HL-60/S4 (cell line): Measurements from ENCODE around the gene SMAD3.

Experiments used
- in situ Hi-C: fragments of 300-500 bp; cut with MboI; formaldehyde crosslinking; loops from 2 replicates; pipeline ENCODE4 v1.14.3; 2022; ENCODE audit warnings: low sequenced_read_pairs

SMAD3 gene

GRCh38 chr15:67156834-67157233 is 91.4 kb downstream of the SMAD3 start:
- in situ Hi-C loops, result no loop called here

- in situ Hi-C loops, result no loop called here
Measured at GRCh38 chr15:67157521-67158252, 92.3 kb downstream of the SMAD3 start.

- in situ Hi-C loops, result no loop called here
Measured at GRCh38 chr15:67158367-67158766, 93.0 kb downstream of the SMAD3 start.

GRCh38 chr15:67161412-67161811 is 96.0 kb downstream of the SMAD3 start:
- in situ Hi-C loops, result no loop called here

- in situ Hi-C loops, result no loop called here
Measured at GRCh38 chr15:67161881-67162280, 96.5 kb downstream of the SMAD3 start.

GRCh38 chr15:67163180-67163579 is 97.8 kb downstream of the SMAD3 start:
- in situ Hi-C loops, result no loop called here

- in situ Hi-C loops, result no loop called here
Measured at GRCh38 chr15:67164401-67164791, 99.0 kb downstream of the SMAD3 start.

GRCh38 chr15:67164811-67165253 is 99.4 kb downstream of the SMAD3 start:
- in situ Hi-C loops, result no loop called here

- in situ Hi-C loops, result no loop called here
Measured at GRCh38 chr15:67165254-67166253, 100.2 kb downstream of the SMAD3 start.

- in situ Hi-C loops, result no loop called here
Measured at GRCh38 chr15:67166280-67167009, 101.0 kb downstream of the SMAD3 start.

- in situ Hi-C loops, result no loop called here
Measured at GRCh38 chr15:67167091-67167490, 101.7 kb downstream of the SMAD3 start.

- in situ Hi-C loops, result no loop called here
Measured at GRCh38 chr15:67168694-67169093, 103.3 kb downstream of the SMAD3 start.

GRCh38 chr15:67170143-67170925 is 104.9 kb downstream of the SMAD3 start:
- in situ Hi-C loops, result no loop called here

- in situ Hi-C loops, result no loop called here
Measured at GRCh38 chr15:67171471-67171870, 106.1 kb downstream of the SMAD3 start.

GRCh38 chr15:67172172-67172571 is 106.8 kb downstream of the SMAD3 start:
- in situ Hi-C loops, result no loop called here

GRCh38 chr15:67173005-67173404 is 107.6 kb downstream of the SMAD3 start:
- in situ Hi-C loops, result no loop called here

- in situ Hi-C loops, result no loop called here
Measured at GRCh38 chr15:67173786-67174185, 108.4 kb downstream of the SMAD3 start.

- in situ Hi-C loops, result no loop called here
Measured at GRCh38 chr15:67174446-67174845, 109.0 kb downstream of the SMAD3 start.

GRCh38 chr15:67174864-67175573 is 109.6 kb downstream of the SMAD3 start:
- in situ Hi-C loops, result no loop called here

- in situ Hi-C loops, result no loop called here
Measured at GRCh38 chr15:67175643-67176071, 110.3 kb downstream of the SMAD3 start.
